Measurements from ENCODE around the gene C11orf58. TPM values are rescaled to one million over a fixed set of nuclear protein-coding genes. Genes with fewer than 3 reads are reported as not detected.

Gene C11orf58
- total and polyA plus RNA-seq, 2 experiments from 2014 or later = 153 to 226 TPM

- DNase-seq = no peak
- Histone ChIP-seq H3K9ac (no peak overlapping the region), H4K20me1 (ENCODE audit: insufficient read depth) (no peaks in the 10 kb centered on the region), H3K27me3 (replicated peaks; ENCODE audit: insufficient read depth) (no peaks in the 10 kb centered on the region), H3K9me2 (ENCODE audit: insufficient read depth) (no peaks in the 10 kb centered on the region), H3K9me3 (ENCODE audit: low read depth) (no peaks in the 10 kb centered on the region), H3K27ac (no peak overlapping the region), H3K4me1 (ENCODE audit: insufficient read depth) (no peaks in the 10 kb centered on the region; the same call in 1 of the 2 replicates), H3K4me3 (no peak overlapping the region), H3K79me2 (ENCODE audit: insufficient read depth) (no peaks in the 10 kb centered on the region), H3K36me3 (ENCODE audit: low read depth) (peaks cover 22% of the 10 kb centered on the region), H2AFZ (no peak overlapping the region), H3F3A (ENCODE audit: insufficient read depth) (peaks cover 17% of the 10 kb centered on the region), H3K4me2 (ENCODE audit: unreplicated experiment) (no peak overlapping the region)
- in situ Hi-C loops (cut with MboI) = no loop called here
- TF ChIP-seq EZH2 (IDR thresholded peaks at IDR 0.05; ENCODE audit: insufficient read depth, poor library complexity, severe bottlenecking) = no peak
- no peak for TF ChIP-seq EZH2phosphoT487 (IDR thresholded peaks at IDR 0.05; ENCODE audit: insufficient read depth, low read depth)
- WGBS, 2 experiments (ENCODE audit: low coverage in 1 of 2, low lambda C conversion rate in 2 of 2, missing lambda C conversion rate in 2 of 2) = 84 to 85% methylated on average over 8 of the region's 8 CpGs
These were observed 21.5 kb downstream of the C11orf58 start for GRCh38 chr11:16759857-16760508.

- no peaks in the 10 kb centered on the region for H3K79me2 ChIP-seq (ENCODE audit: insufficient read depth)
- DNase-seq = no peak
- no peaks in the 10 kb centered on the region for H3K9me2 ChIP-seq (ENCODE audit: insufficient read depth)
- no peak overlapping the region for H3K4me2 ChIP-seq (ENCODE audit: unreplicated experiment)
- in situ Hi-C loops (cut with MboI) = no loop called here
- H2AFZ ChIP-seq = no peak overlapping the region
- no peaks in the 10 kb centered on the region for H3K9me3 ChIP-seq (ENCODE audit: low read depth)
- H4K20me1 ChIP-seq (ENCODE audit: insufficient read depth) = no peaks in the 10 kb centered on the region
- no peak overlapping the region for H3K27ac ChIP-seq
- H3K27me3 ChIP-seq (replicated peaks; ENCODE audit: insufficient read depth) = 0 out of 2 replicates have a peak, but pooled peaks cover 14% of the 10 kb centered on the region
- no peaks in the 10 kb centered on the region for H3K36me3 ChIP-seq (ENCODE audit: low read depth)
- H3F3A ChIP-seq (ENCODE audit: insufficient read depth) = no peaks in the 10 kb centered on the region; the same call in 1 of the 2 replicates
- H3K4me3 ChIP-seq = no peak overlapping the region
- TF ChIP-seq EZH2phosphoT487 (IDR thresholded peaks at IDR 0.05; ENCODE audit: insufficient read depth, low read depth) = no peak
- WGBS, 2 experiments (ENCODE audit: low coverage in 1 of 2, low lambda C conversion rate in 2 of 2, missing lambda C conversion rate in 2 of 2) = 94 to 100% methylated on average over 1 of the region's 1 CpG
- H3K9ac ChIP-seq = no peak overlapping the region
- no peaks in the 10 kb centered on the region; the same call in 1 of the 2 replicates for H3K4me1 ChIP-seq (ENCODE audit: insufficient read depth)
These were observed 25.3 kb downstream of the C11orf58 start for GRCh38 chr11:16763746-16764145.

- 76 to 81% methylated on average over 8 of the region's 8 CpGs for WGBS, 2 experiments (ENCODE audit: low coverage in 1 of 2, low lambda C conversion rate in 2 of 2, missing lambda C conversion rate in 2 of 2)
- Histone ChIP-seq H4K20me1 (ENCODE audit: insufficient read depth) (no peaks in the 10 kb centered on the region), H3F3A (ENCODE audit: insufficient read depth) (no peaks in the 10 kb centered on the region; the same call in 1 of the 2 replicates), H3K9me3 (ENCODE audit: low read depth) (no peaks in the 10 kb centered on the region), H2AFZ (no peak overlapping the region), H3K4me3 (no peak overlapping the region), H3K36me3 (ENCODE audit: low read depth) (no peaks in the 10 kb centered on the region), H3K4me1 (ENCODE audit: insufficient read depth) (no peaks in the 10 kb centered on the region; the same call in 1 of the 2 replicates), H3K9ac (no peak overlapping the region), H3K9me2 (ENCODE audit: insufficient read depth) (no peaks in the 10 kb centered on the region), H3K27ac (no peak overlapping the region), H3K27me3 (replicated peaks; ENCODE audit: insufficient read depth) (0 out of 2 replicates have a peak, but pooled peaks cover 14% of the 10 kb centered on the region), H3K4me2 (ENCODE audit: unreplicated experiment) (no peak overlapping the region), H3K79me2 (ENCODE audit: insufficient read depth) (no peaks in the 10 kb centered on the region)
- in situ Hi-C loops (cut with MboI) = no loop called here
- DNase-seq = no peak
- TF ChIP-seq EZH2phosphoT487 (IDR thresholded peaks at IDR 0.05; ENCODE audit: insufficient read depth, low read depth) = no peak
- no peak for TF ChIP-seq EZH2 (IDR thresholded peaks at IDR 0.05; ENCODE audit: insufficient read depth, poor library complexity, severe bottlenecking)
These were observed 26.4 kb downstream of the C11orf58 start for GRCh38 chr11:16764888-16765287.

GRCh38 chr11:16767137-16767536, 28.7 kb downstream of the C11orf58 start:
- Histone ChIP-seq H4K20me1 (ENCODE audit: insufficient read depth) (no peaks in the 10 kb centered on the region), H3K27ac (no peak overlapping the region), H3K9me3 (ENCODE audit: low read depth) (no peaks in the 10 kb centered on the region), H2AFZ (no peak overlapping the region), H3K4me1 (ENCODE audit: insufficient read depth) (no peaks in the 10 kb centered on the region), H3K4me2 (ENCODE audit: unreplicated experiment) (no peak overlapping the region), H3K9me2 (ENCODE audit: insufficient read depth) (no peaks in the 10 kb centered on the region), H3K79me2 (ENCODE audit: insufficient read depth) (no peaks in the 10 kb centered on the region), H3K27me3 (replicated peaks; ENCODE audit: insufficient read depth) (0 out of 2 replicates have a peak, but pooled peaks cover 14% of the 10 kb centered on the region), H3K36me3 (ENCODE audit: low read depth) (no peaks in the 10 kb centered on the region), H3K4me3 (no peak overlapping the region), H3F3A (ENCODE audit: insufficient read depth) (no peaks in the 10 kb centered on the region), H3K9ac (no peak overlapping the region)
- no peak for DNase-seq
- in situ Hi-C loops (cut with MboI) = no loop called here
- TF ChIP-seq EZH2 (IDR thresholded peaks at IDR 0.05; ENCODE audit: insufficient read depth, poor library complexity, severe bottlenecking) (no peak), EZH2phosphoT487 (IDR thresholded peaks at IDR 0.05; ENCODE audit: insufficient read depth, low read depth) (no peak)
- WGBS, 2 experiments (ENCODE audit: low coverage in 1 of 2, low lambda C conversion rate in 2 of 2, missing lambda C conversion rate in 2 of 2) = 53 to 58% methylated on average over 4 of the region's 4 CpGs

All from GM23248 (cell line).